ENCODE measurements around the gene NDNF.

NDNF gene

GRCh38 chr4:121072224-121073003 is at the start of gene NDNF:
TSS of gene NDNF (minus strand) at chr4:121072535. CDS start at chr4:121045837, 26,698 bp downstream.
- DNase-seq, result peak; percentile 36

DNA sequence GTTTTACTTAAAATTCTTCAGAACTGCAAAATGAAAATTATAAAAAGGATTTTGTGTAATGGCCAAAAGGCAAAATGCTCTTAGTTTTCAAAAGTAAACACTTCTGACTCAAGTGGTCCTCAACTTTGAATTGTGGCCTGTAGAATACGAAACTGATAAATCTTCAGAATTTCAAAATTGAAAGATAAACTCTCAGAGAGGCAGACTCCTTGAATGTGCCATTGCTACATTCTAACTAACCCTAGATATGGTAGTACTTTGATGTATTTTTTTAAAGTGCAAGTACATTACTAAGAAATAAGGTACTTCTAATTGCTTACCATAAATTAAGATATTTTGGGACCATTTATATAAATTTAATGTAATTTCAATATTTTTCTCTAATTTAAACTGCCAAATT is 47.4 kb upstream of the NDNF start:
- no peak for DNase-seq

- peak; percentile 20 for DNase-seq
Measured at GRCh38 chr4:121118344-121118743, 46.0 kb upstream of the NDNF start.

GRCh38 chr4:121114756-121115155 is 42.4 kb upstream of the NDNF start:
- peak; percentile 80 for DNase-seq

DNA sequence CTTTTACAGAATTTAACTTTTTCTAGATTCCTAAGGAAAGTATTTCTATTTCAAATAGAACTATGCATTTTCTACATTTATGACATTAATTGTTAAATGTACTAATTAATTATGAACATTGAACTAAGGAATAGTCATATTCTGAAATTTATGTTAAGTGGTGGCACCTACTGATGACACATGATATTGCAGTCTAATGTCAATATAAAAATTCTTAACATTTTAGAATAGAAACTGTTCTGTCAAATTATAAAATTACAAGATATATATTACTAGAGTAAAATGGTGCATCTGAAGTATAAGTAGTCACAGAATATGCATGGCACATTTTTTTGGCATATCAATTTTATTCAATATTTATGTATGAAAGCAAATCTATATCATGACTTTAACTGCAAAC is 40.2 kb upstream of the NDNF start:
- peak; percentile 8 for DNase-seq

GRCh38 chr4:121108557-121108956 is 36.2 kb upstream of the NDNF start:
- DNase-seq, result no peak

DNA sequence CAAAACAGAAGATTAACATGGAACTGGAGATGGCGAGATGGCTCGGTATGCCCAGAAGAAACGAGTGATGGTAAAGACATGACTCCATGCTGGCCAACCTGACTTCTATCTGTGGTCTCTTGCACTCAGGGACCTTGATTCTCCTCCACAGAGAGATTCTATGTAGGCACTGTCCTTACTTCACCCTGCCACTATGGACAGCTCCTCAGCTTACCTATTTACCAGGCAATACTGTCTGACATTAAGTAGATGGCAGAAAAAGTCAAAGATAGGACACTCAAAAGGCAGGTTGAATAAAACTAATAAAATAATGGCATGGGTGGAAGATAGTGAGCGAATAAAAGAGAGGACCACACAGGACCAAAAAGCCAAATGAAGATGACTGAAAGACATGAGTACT is 35.2 kb upstream of the NDNF start:
- no peak for DNase-seq

- DNase-seq, result no peak
Measured at GRCh38 chr4:121100093-121100775, 27.9 kb upstream of the NDNF start.

- no peak for DNase-seq
Measured at GRCh38 chr4:121098266-121098665, 25.9 kb upstream of the NDNF start.

DNA sequence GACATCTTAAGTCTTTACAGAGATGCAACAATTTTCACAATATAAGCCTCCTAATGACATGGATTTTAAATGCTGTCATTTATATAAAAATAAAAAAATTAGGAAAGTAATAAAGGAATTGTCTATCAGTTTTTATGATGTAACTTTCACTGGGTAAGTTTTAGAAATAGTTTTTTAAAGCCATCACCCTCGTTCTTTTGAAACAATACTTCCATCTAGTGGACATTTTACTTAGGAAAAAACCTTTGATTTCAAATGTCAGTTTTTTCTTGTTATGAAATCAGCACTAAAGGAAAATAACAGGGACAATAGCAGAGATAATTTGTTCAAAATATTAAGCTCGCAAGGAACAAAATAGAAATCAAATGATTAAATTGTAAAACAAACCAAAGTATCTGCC is 24.3 kb upstream of the NDNF start:
- no peak for DNase-seq

DNA sequence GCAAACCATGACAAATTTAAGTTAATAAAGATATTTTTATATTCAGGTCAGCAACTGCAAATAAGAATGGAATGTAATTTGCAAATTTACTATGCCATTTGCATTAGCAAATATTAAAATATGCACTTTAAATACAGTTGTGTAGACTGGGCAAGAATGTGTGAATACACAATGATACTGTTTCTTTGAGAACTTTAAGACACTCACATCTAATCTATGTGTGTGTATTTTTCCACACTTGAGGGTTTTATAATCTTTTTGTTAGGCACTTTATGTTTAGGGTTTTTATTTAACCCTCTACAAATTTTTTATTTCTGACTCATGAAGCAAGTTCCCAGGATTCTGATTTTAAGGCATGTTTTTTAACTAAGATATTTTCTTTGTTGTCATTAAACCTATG is 23.9 kb upstream of the NDNF start:
- no peak for DNase-seq

DNA sequence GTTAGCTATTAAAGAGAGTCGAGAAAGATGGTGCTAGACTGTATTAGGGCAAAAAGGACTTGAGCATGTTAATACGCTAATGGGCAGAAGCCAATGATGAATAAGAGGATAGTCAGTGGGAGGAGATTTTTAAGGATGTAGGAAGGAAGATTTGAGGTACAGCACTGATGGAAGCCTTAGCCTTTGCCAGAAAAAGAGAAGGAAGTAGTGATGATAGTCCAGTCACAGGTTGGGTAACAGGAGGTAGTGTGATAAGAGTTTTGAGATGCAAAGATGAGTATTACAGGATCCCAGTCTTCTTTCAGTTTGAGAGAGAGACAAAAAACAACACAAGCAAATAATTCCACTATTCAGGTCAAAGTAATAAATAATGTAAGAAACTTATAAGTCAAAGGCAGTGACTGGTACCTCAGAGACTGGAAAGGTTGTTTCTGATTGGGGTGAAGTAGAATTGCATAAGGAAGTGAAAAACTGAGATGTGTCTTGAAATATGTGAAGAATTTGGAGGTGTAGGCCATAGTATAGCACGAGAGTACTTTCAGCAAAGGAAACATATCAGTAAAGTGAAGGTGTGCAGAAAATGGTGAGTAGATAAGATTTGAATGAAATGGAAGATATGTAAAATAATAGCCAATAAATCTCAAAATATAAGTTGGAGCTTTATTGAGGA is 22.1 kb upstream of the NDNF start:
- no peak for DNase-seq

GRCh38 chr4:121093261-121093660 is 20.9 kb upstream of the NDNF start:
- no peak for DNase-seq

GRCh38 chr4:121091941-121092340 is 19.6 kb upstream of the NDNF start:
- no peak for DNase-seq

DNA sequence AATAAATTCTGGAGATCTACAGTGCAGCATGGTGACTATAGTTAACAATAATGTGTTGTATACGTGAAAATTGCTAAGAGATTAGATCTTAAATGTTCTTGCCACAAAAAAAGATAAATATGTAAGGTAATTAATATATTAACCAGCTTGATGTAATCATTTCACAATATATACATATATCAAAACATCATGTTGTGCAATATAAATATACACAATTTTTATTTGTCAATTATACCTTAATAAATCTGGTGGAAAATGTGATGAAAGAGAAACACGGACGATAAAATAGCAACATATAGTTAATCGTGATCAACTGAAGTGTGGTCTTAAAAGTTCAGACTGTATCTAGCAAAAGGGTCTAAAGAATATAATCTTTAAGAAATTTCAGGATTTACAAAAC is 16.5 kb upstream of the NDNF start:
- no peak for DNase-seq

DNA sequence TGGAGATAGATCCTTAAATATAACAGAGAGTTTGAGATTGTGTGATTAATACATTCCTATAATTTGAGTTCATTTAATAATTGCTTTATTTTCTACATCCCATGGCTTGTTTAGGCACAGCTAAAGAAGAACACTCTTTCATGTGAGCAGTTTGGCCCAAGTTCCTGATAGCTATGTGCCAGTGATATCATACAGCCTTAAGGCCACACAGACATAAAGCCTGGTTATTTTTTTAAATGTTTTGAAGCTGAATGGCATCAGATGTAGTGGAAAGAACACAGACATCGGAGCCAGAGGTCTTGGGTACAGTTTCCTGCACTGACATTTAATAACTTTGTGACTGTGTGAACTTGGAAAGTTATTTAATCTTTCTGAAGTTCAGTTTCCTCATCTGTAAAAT is 7.0 kb upstream of the NDNF start:
- no peak for DNase-seq

- DNase-seq, result no peak
Measured at GRCh38 chr4:121077496-121077895, 5.2 kb upstream of the NDNF start.

GRCh38 chr4:121076416-121076815 is 4.1 kb upstream of the NDNF start:
- DNase-seq, result no peak

DNA sequence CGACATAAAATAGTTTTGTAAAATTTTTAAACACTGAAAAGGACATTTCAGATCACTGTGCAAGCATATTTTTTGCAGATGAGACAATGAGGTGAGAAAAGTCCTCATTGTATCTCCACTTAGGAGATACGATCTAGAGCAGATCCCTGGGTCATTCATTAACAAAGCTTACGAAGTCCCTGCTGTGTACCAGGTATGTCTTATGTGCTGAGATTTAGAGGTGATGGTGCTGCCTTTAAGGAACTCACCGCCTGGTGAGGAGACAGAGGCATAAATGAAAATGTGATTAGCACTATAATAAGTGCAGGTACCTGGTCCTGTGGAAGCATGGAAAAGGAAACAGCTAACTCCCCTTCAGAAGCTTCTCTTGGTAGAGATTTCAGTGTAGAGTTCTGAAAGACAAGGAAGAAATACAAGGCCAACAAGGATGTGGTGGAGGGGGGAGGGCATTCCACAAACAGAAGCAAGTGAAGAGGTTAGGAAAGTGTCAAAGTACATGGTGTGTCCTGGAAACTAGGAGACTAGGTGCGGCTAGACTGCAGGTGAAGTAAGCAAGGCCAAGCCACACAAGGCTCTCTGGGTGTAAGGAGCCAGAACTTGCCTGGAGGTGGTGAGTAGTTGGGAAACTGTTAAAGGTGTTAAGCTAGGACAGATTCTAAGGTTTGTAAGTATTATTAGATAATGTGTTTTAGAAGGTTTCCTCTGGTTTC is 1.5 kb upstream of the NDNF start:
- DNase-seq, result no peak

GRCh38 chr4:121073004-121073435 is 685 bp upstream of the NDNF start:
- no peak for DNase-seq

DNA sequence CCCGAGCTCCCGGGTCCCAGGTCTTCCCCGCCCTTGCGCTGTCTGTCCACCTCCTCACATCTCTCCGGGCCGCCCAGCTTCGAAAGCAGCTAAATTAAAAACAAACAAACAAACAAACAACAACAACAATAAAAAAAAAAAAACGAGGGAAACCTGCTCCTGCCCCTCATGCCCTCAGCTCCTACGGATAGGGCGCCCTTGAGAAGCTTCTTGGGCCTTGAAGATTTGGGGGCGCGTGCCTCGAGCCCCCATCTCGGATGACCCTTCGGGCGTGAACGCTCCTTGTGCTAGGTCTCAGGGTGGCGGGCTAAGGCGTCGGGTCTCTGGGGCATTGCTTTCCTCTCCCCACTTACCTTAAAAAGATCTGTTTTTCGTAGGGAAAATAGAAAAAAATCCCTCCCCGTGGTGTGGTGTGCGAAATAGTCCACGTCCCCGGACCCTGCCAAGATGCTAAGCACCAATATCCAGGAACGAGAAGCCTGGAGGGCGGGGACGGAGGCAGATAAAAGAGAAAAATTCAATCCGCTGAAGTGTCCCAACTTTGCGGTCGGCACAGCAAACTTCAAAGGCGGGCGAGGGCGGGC is 603 bp downstream of the NDNF start:
- DNase-seq, result no peak

DNA sequence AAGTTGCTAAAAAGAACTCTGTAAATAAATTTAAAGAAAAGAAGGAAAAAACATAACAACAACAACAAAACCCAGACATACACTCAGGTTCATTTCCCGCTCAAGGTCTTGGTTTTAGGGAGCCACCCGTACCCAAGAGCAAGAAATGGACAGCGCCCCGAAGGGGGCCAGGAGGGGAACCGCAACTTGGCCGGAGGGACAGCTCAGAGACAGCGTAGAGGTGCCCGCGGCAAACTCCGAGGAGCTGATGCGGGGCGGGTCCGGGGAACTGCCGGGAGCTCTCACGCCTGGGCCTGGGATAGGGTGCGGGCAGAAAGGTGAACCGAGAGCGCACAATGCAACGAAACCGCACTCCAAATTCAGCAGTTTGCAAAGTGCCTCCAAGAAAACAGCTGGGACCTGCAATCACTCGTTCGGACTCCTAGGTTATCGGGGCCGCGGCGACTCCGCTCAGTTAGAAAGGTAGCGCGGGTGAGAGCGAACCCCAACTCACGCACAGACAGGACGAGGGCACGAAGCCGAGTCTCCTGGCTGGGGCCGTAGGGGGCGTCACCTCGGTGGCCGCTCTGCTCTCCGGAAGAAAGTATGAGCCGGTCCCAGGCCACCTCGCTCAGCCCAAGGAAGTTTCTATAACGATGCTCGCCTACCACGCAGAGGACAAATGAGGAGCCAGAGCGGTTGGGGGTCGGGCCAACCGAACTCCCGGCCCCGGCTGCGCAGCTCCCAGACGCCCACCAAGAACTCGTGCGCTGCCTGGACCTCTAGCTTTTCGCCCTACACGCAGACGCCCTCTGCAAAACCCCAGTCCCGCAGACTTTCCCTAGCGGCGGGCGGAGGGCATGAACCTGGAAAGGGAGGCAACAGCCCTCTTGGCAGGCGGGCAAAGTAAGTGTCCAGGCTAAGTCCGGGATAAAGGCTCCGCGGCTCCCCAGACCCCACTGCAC is 1.4 kb downstream of the NDNF start:
- peak; percentile 35 for DNase-seq
